Measurements from ENCODE around the gene CTSA. TPM values are rescaled to one million over a fixed set of nuclear protein-coding genes. Genes with fewer than 3 reads are reported as not detected.

CTSA gene
- 25.4 and 34.7 TPM in 2 replicates for total RNA-seq (2014; rRNA removed; shearing (Covaris generic))

GRCh38 chr20:45890985-45891983, at the start of gene CTSA, which contains the start of gene NEURL2:
Gene CTSA (plus strand): TSS chr20:45891335. CDS start chr20:45891569, 234 bp downstream.
Gene NEURL2 (minus strand): TSS chr20:45891208. CDS start chr20:45890991, 217 bp downstream.
- peak; percentile 93 for DNase-seq (ENCODE audit: low read depth)

GRCh38 chr20:45841407-45842129, 49.6 kb upstream of the CTSA start:
- no peak for DNase-seq (ENCODE audit: low read depth)

DNA sequence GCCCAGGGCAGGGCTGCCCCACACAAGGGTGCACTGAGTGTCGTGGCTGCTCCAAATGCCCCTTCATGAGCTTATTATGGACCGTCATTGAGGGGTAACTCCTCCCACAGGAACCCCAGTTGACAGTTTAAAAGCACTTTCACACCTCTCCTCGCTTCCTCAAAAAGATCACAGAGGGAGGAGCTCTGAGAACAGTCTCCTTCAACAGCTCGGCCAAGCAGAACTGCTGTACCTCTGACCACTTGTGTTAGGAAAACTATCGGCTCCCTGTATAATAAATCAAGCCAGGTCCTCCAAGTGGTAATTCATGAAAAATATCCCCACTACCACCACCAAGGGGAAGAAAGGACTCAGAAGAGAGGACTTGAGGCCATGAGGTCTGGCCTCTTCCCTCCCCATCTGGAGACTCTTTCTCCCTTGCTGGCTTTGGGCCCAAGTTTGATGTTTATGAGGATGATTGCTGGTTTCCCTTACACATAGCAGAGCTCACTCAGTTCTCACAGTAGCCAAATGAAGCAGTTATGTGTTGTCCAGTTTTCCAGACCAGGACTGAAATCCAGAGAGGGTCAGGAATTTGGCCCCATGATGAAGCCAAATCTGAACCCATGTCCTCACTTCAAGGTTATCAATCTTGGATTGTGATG, 48.8 kb upstream of the CTSA start:
- DNase-seq (ENCODE audit: low read depth) = no peak

- no peak for DNase-seq (ENCODE audit: low read depth)
These were observed 47.6 kb upstream of the CTSA start for GRCh38 chr20:45843506-45843905.

- DNase-seq (ENCODE audit: low read depth) = no peak
These were observed 45.7 kb upstream of the CTSA start for GRCh38 chr20:45845452-45845851.

- no peak for DNase-seq (ENCODE audit: low read depth)
These were observed 42.7 kb upstream of the CTSA start for GRCh38 chr20:45848421-45848820.

GRCh38 chr20:45848969-45849582, 42.1 kb upstream of the CTSA start:
- DNase-seq (ENCODE audit: low read depth) = no peak

DNA sequence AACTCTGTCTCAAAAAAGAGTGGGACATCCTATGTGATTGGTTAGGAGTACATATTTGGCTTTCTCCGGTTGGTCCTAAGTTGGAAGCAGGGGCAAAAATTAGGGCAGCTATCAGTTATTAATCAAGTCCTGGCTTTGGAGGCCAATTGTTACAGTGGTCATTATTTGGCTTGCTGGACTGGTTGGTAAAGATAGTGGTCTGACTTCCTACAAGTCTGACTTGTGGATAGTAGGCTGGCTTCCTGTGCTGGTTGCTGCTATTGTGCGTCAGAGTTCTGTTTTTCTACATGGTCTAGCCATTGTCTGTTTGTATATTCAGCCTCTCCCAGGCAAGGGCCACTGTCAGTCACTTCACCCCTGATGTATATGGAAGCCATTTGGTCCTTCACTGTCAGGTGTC, 40.9 kb upstream of the CTSA start:
- DNase-seq (ENCODE audit: low read depth) = no peak

- DNase-seq (ENCODE audit: low read depth) = no peak
These were observed 40.2 kb upstream of the CTSA start for GRCh38 chr20:45850926-45851325.

DNA sequence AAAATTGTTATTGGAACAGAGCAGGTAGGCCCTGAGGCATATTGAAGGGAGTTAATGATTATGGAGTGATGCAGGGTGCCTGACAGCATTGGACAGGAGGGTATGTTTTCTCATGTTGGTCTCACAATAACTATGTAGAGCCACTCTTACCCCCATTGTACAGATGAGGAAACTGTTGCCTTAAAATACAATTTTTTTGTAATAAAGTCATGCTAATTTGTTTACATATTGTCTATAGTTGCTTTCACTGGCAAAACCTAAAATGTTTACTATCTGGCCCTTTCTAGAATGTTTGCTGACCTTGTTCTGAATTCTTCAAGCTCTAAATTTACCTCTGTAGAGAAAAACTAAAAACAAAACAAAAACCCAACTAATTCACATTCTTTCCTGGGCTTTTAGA, 39.6 kb upstream of the CTSA start:
- no peak for DNase-seq (ENCODE audit: low read depth)

DNA sequence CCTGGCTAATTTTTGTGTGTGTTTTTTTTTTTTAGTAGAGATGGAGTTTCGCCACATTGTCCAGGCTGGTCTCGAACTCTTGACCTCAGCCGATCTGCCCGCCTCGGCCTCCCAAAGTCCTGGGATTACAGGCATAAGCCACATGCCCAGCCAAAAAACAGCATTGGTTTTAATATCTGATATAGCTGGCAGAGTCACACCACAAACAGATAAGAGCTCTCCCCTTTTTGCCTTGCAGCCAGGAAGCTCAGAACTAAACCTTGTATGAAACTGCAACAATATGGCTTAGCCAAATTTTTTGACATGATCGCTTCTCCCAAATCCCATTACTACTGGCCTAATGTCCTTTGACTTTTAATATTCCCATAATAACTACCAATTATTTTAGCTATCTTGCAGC, 38.8 kb upstream of the CTSA start:
- no peak for DNase-seq (ENCODE audit: low read depth)

GRCh38 chr20:45853484-45853883, 37.7 kb upstream of the CTSA start:
- no peak for DNase-seq (ENCODE audit: low read depth)

DNA sequence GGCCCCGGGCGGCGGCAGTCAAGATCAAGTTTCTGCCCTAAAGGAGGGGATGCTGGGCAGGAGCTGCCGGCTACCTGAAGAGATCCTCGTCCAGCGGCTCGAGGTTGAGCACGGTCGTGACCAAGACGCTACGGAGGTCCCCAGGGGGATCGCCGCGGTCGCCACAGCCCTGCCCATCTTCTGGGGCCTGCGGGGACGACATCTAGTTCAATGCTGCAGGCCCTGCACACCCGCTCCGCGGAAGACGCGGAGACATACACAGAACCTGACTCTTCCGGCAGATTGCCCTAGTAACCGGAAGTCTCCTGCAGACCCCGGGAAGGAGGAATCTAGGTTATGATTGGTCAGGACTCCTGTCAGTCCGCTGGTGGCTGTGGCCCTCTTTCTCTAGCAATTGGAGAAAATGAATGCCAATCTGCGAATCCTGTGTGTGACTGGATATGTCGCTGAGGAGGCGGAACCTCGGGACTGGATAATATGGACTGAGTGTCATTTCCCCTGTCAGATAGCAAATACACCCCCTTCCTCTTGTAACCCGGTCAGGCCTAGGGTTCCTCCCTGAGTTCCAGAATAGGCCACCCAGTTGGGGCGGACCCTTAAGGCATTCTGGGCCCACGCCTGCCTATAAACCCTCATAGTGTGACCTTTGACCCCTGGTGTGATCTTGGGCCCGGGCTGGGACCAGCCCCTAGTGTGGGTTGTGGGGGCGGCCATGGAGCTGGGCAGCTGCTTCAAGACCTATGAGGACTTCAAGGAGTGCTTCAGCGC, 33.8 kb upstream of the CTSA start, which contains the start of the genes ACOT8 and ZSWIM3:
Gene ACOT8, minus strand, starts transcription at position 279 of the 768 bp plus-strand sequence. Its CDS starts 77 bp downstream, at position 202.
Gene ZSWIM3, plus strand, starts transcription at position 501 of the 768 bp plus-strand sequence. Its CDS starts 212 bp downstream, at position 713.
- peak; percentile 99 for DNase-seq (ENCODE audit: low read depth)

GRCh38 chr20:45857882-45858216, 33.3 kb upstream of the CTSA start:
- no peak for DNase-seq (ENCODE audit: low read depth)

DNA sequence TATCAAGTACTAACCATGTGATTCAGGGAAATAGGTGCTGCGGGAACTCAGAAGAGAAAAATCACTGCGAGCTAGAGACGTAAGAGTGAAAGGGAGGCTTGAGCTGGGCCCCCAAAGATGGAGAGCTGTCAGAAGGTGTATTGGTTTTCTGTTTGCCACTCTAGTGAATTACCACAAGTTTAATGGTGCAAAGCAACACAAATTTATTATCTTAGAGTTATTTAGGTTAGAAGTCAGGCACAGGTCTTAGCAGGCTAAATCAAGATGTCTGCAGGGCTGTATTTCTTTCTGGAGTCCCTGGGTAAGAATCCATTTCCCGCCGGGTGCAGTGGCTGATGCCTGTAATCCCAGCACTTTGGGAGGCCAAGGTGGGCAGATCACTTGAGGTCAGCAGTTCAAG, 31.2 kb upstream of the CTSA start:
- DNase-seq (ENCODE audit: low read depth) = no peak

- no peak for DNase-seq (ENCODE audit: low read depth)
These were observed 30.4 kb upstream of the CTSA start for GRCh38 chr20:45860560-45861220.

DNA sequence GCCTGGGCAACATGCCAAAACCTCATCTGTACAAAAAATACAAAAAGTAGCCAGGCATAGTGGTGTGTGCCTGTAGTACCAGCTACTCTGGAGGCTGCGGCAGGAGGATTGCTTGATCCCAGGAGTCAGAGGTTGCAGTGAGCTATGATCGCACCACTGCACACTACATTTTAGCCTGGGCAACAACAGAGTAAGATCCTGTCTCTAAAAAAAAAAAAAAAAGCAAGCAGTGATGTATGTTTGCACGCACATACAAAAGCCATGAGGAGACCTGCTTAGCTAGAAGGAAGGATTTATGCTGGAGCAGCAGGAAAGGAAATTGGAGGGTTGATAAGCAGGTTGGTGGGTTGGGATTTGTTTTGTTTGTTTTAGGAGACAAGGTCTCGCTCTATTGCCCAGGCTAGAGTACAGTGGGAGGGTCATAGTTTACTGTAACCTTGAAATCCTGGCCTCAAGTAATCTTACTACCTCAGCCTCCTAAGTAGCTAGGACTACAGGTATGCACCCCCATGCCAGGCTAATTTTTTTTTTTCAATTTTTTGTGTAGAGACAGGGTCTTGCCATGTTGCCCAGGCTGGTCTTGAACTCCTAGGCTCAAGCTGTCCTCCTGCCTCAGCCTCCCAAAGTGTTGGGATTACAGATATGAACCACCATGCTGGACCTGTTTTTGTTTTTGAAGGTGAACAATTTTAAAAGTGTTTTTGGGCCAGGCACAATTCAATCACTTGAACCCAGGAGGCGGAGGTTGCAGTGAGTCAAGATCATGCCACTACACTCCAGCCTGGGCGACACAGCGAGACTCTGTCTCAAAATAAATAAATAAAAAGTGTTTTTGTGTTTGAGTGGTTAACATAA, 29.7 kb upstream of the CTSA start:
- peak; percentile 25 for DNase-seq (ENCODE audit: low read depth)

DNA sequence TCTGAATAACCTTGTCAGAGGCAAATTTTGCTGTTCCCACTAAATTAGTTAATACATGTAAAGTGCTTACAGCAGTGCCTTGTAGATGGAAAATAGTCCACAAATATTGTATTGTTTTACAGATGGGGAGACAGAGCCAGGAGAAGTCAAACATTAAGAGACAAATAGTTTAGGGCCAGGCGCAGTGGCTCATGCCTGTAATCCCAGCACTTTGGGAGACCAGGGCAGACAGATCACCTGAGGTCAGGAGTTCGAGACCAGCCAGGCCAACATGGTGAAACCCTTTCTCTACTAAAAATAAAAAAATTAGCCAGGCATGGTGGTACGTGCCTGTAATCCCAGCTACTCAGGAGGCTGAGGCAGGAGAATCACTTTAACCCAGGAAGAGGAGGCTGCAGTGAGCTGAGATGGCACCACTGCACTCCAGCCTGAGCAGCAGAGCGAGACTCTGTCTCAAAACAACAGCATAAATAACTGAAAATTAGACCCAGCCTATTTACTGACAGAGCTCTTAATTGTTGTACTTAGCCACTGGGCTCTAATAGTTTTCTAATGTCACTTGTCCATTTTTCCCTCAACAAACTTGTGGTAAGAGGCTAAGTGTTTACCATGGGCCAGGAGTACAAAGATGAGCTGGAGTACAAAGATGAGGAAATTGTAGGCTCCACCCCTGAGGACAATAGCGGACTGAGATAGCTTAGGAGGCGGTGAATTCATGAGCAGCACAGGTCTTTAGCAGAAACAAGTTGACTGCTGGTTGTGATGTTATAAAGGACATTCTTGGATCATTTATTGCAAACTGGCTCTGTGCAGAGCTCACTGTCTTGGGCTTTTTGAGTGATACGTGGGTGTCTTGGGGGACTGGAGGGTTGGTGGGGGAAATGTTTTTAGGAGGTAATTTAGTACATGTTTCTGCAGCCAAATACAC, 27.3 kb upstream of the CTSA start:
- DNase-seq (ENCODE audit: low read depth) = no peak

Measured in Daoy (cell line).